Fibroblast of the aortic adventitia (primary cell): Measurements from ENCODE around the gene MRPS35. TPM values are rescaled to one million over a fixed set of nuclear protein-coding genes. Genes with fewer than 3 reads are reported as not detected.

Experiments
- DNase-seq: peaks from one replicate; pipeline ENCODE4 v3.0.0-alpha.2; 2010; ENCODE audit warnings: low read depth
- H3K4me3 ChIP-seq: 2 replicates; pipeline ENCODE4 v1.5.1; 2011; ENCODE audit warnings: low read depth, mild to moderate bottlenecking, control low read depth, low read length, moderate library complexity
- CTCF ChIP-seq: IDR thresholded peaks from 2 replicates; pipeline ENCODE4 v1.5.1; 2011; ENCODE audit warnings: mild to moderate bottlenecking, low read length, control low read depth, inconsistent platforms; ENCODE audit not compliant: insufficient read depth
- small RNA-seq: library from RNA; depleted of rRNA; stranded (forward); fragments of <200 nt; gene quantifications from one replicate; pipeline ENCODE3, GENCODE V24; 2012
- total RNA-seq: library from RNA; depleted of rRNA; stranded (reverse); fragments of >200 nt; gene quantifications from 2 replicates; pipeline ENCODE4 v1.2.3, GENCODE V29; 2012; ENCODE audit warnings: low replicate concordance

Gene MRPS35
- total RNA-seq, 1 donor: 58.5 TPM

GRCh38 chr12:27802511-27802910 is 91.9 kb downstream of the MRPS35 start:
- H3K4me3 ChIP-seq: no peak overlapping the region
- no peak for DNase-seq

GRCh38 chr12:27802936-27803335 is 92.3 kb downstream of the MRPS35 start:
- no peak for TF ChIP-seq CTCF
- no peak for DNase-seq
- no peak overlapping the region for H3K4me3 ChIP-seq

More at GRCh38 chr12:27802511-27802910, 91.9 kb downstream of the MRPS35 start:
- TF ChIP-seq CTCF: no peak

GRCh38 chr12:27805238-27805637 is 94.6 kb downstream of the MRPS35 start:
- H3K4me3 ChIP-seq: no peak overlapping the region
- TF ChIP-seq CTCF: no peak
- DNase-seq: no peak

Small RNAs within 50 kb of the gene (small RNA-seq; reads per million reads assigned to genes)
- not detected for gene RF00019

Other genes with a start within 250 kb of the MRPS35 start
- gene PPFIBP1, start 186.6 kb upstream of the MRPS35 start, total RNA-seq: 131 and 211 TPM in 2 replicates
- 1.1 and 3.5 TPM in 2 replicates for gene REP15, start 14.4 kb upstream of the MRPS35 start, total RNA-seq
- gene KLHL42, start 69.4 kb downstream of the MRPS35 start, total RNA-seq: 13.6 and 32.5 TPM in 2 replicates
- gene MANSC4, start 69.4 kb downstream of the MRPS35 start, total RNA-seq: not detected in 2 replicates